ENCODE measurements around the gene RPL3. TPM values are rescaled to one million over a fixed set of nuclear protein-coding genes. Genes with fewer than 3 reads are reported as not detected.

RPL3 gene
- total and polyA plus RNA-seq, 2 donors from 2014 or later: 1,862 to 2,443 TPM

DNA sequence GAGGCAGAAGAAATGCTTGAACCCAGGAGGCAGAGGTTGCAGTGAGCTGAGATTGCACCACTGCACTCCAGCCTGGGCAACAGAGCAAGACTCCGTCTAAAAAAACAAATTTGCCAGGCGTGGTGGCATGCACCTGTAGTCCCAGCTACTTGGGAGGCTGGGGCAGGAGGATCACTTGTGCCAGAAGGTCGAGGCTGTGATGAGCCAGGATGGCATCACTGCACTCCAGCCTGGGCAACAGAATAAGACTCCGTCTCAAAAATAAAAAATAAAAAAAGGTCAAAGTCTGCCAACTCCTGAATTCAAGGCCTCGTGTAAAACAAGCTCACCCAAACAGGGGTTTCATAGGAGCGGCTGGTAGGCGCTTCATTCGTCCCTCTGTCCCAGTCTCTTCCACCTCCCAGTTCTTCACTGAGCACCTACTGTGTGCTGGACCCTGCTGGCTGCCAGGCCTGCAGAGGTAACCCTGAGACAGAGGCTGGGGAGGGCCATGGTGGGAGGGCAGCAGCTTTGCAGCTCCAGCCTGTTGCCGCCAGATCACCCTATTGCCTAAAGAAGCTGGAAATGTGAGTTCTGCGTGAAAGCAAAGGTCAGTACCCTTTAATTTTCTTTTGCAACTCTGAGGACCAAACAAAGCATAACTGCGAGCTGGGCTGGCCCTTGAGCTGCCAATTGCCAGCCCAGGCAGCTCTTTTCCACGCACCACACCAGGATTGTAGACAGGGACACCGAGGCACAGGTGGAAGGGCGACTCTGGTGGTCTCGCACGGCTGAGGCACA is 15.3 kb downstream of the RPL3 start:
- Histone ChIP-seq H3K27ac (ENCODE audit: low read depth in 2 of 2, low read length in 2 of 2) (no peak overlapping the region), H3K27me3 (ENCODE audit: control insufficient read depth, insufficient read depth, low read length) (no peaks in the 10 kb centered on the region), H3K9ac (ENCODE audit: low read length in 3 of 3) (no peak overlapping the region), H3K4me1 (ENCODE audit: control insufficient read depth in 2 of 3, insufficient read depth in 2 of 3, low read depth in 1 of 3, low read length in 3 of 3) (peaks cover 0 to 17% (median 0%) of the 10 kb centered on the region in 3 donors), H3K4me3 (ENCODE audit: low read length in 3 of 3) (no peak overlapping the region), H3K36me3 (ENCODE audit: control insufficient read depth in 2 of 3, insufficient read depth in 3 of 3, low read length in 3 of 3) (no peaks in the 10 kb centered on the region), H3K9me3 (ENCODE audit: control insufficient read depth in 2 of 3, insufficient read depth in 1 of 3, low read length in 3 of 3) (no peaks in the 10 kb centered on the region)
- no peak for TF ChIP-seq CTCF (IDR thresholded peaks at IDR 0.05; ENCODE audit: borderline replicate concordance, extremely low read depth, insufficient read depth)
- DNase-seq: no peak
- no peak for FAIRE-seq
- intact Hi-C loops (cut with DNase I): no loop called here

DNA sequence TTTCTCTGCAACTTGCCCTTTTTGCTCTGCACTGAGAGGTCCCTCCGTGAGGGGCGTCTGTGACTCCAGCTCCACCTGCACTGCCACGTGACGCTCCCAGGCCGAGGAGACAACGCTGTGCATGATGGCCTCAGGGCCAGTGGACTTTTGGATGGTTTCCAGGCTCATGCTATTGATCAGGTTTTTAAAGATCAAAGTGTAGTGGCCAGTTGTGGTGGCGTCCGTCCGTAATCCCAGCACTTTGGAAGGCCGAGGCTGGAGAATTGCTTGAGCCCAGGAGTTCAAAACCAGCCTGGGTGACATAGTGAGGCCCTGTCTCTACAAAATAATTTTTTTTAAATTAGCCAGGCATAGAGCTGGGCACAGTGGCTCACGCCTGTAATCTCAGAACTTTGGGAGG is 16.1 kb downstream of the RPL3 start:
- no peaks in the 10 kb centered on the region for H3K9me3 ChIP-seq (ENCODE audit: control insufficient read depth in 2 of 3, insufficient read depth in 1 of 3, low read length in 3 of 3)
- H3K4me1 ChIP-seq (ENCODE audit: control insufficient read depth in 2 of 3, insufficient read depth in 2 of 3, low read depth in 1 of 3, low read length in 3 of 3): peaks cover 0 to 20% (median 3%) of the 10 kb centered on the region in 3 donors
- no peak overlapping the region for H3K27ac ChIP-seq (ENCODE audit: low read depth in 2 of 2, low read length in 2 of 2)
- intact Hi-C loops (cut with DNase I): no loop called here
- no peaks in the 10 kb centered on the region for H3K36me3 ChIP-seq (ENCODE audit: control insufficient read depth in 2 of 3, insufficient read depth in 3 of 3, low read length in 3 of 3)
- H3K4me3 ChIP-seq (ENCODE audit: low read length in 3 of 3): no peak overlapping the region
- DNase-seq: no peak
- H3K9ac ChIP-seq (ENCODE audit: low read length in 3 of 3): no peak overlapping the region
- no peaks in the 10 kb centered on the region for H3K27me3 ChIP-seq (ENCODE audit: control insufficient read depth, insufficient read depth, low read length)
- FAIRE-seq: no peak
- no peak for TF ChIP-seq CTCF (IDR thresholded peaks at IDR 0.05; ENCODE audit: borderline replicate concordance, extremely low read depth, insufficient read depth)

DNA sequence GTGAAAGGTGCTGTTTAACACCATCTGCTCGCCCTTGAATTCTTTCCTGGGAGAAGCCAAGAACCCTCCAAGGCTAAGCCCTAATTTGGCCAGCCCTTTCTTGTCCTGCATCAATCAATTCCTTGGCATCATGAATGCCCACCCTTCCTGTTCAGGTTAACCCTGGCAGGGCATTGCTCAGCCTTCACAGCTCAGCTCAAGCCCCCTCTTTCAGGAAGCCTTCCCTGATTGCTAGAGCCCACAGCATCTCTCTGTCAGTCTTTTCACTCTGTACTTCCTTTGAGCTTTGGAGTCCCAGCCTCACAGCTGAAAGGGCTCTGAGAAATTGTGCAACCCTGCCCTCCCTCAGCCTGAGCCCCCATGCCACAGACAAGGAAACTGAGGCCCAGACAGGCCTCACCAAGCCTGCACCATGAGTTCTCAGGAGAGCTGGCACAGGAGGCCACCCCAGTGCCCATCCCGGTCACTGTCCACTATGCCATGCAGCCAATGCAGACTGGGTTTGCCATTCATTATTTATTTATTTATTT is 16.9 kb downstream of the RPL3 start:
- FAIRE-seq: no peak
- TF ChIP-seq CTCF (IDR thresholded peaks at IDR 0.05; ENCODE audit: borderline replicate concordance, extremely low read depth, insufficient read depth): no peak
- intact Hi-C loops (cut with DNase I): no loop called here

More for the DNA sequence above, 16.9 kb downstream of the RPL3 start:
- peaks cover 0 to 26% (median 11%) of the 10 kb centered on the region in 3 donors for H3K4me1 ChIP-seq (ENCODE audit: control insufficient read depth in 2 of 3, insufficient read depth in 2 of 3, low read depth in 1 of 3, low read length in 3 of 3)
- no peak overlapping the region for H3K4me3 ChIP-seq (ENCODE audit: low read length in 3 of 3)
- no peak overlapping the region for H3K27ac ChIP-seq (ENCODE audit: low read depth in 2 of 2, low read length in 2 of 2)
- H3K9me3 ChIP-seq (ENCODE audit: control insufficient read depth in 2 of 3, insufficient read depth in 1 of 3, low read length in 3 of 3): no peaks in the 10 kb centered on the region
- DNase-seq: no peak
- H3K27me3 ChIP-seq (ENCODE audit: control insufficient read depth, insufficient read depth, low read length): no peaks in the 10 kb centered on the region
- no peaks in the 10 kb centered on the region for H3K36me3 ChIP-seq (ENCODE audit: control insufficient read depth in 2 of 3, insufficient read depth in 3 of 3, low read length in 3 of 3)
- H3K9ac ChIP-seq (ENCODE audit: low read length in 3 of 3): no peak overlapping the region

All from kidney (tissue), 14 donors.